Activated T-helper 17 cell treated with anti-CD3 and anti-CD28 coated beads, Interleukin-2, amount 50 U/mL, for 72 hours (primary cell): ENCODE data around the gene EI24. TPM values are rescaled to one million over a fixed set of nuclear protein-coding genes. Genes with fewer than 3 reads are reported as not detected.
"Not testable (repeated sequence)": the region's sequence is repeated elsewhere in the genome, so short reads cannot be mapped to it uniquely, and the experiment has no call there.

Source experiments
- ATAC-seq: fragments of 150-1000 bp; cut with Tn5 transposase; replicated peaks from 2 replicates; pipeline ENCODE4 v1.10.0; 2021; ENCODE audit warnings: mild to moderate bottlenecking, moderate library complexity
- H3K27ac Mint-ChIP-seq: one replicate; pipeline ENCODE4 v1.8.0; 2022; ENCODE audit warnings: mixed read lengths
- H3K27me3 Mint-ChIP-seq: one replicate; pipeline ENCODE4 v1.8.0; 2022; ENCODE audit warnings: mixed read lengths
- H3K36me3 Mint-ChIP-seq: one replicate; pipeline ENCODE4 v1.8.0; 2022; ENCODE audit warnings: low read depth, mild to moderate bottlenecking, mixed read lengths
- H3K4me1 Mint-ChIP-seq: one replicate; pipeline ENCODE4 v1.8.0; 2022; ENCODE audit warnings: mixed read lengths
- H3K4me3 Mint-ChIP-seq: one replicate; pipeline ENCODE4 v1.8.0; 2022; ENCODE audit warnings: mild to moderate bottlenecking, mixed read lengths
- H3K9me3 Mint-ChIP-seq: one replicate; pipeline ENCODE4 v1.8.0; 2022; ENCODE audit warnings: mixed read lengths
- total RNA-seq, 2 donors: library from RNA; stranded (reverse); gene quantifications; one replicate each; pipeline ENCODE4 v1.2.3, GENCODE V29; 2022

EI24 gene
- total RNA-seq: 10 to 100 TPM; 17.0 to 40.5 TPM

GRCh38 chr11:125568970-125569914 lies at the start of gene EI24:
Gene EI24 (plus strand): TSS chr11:125569477. CDS start chr11:125572528, 3,051 bp downstream.
- peak; percentile 85 for ATAC-seq
- Mint-ChIP-seq H3K27me3 (no peaks in the 10 kb centered on the region), H3K27ac (peak within 1 kb of the TSS; percentile 90), H3K4me3 (peak within 1 kb of the TSS; percentile 93), H3K9me3 (no peaks in the 10 kb centered on the region), H3K36me3 (peaks cover 33% of the 10 kb centered on the region), H3K4me1 (peaks cover 11% of the 10 kb centered on the region)

- Mint-ChIP-seq H3K27ac (no peak overlapping the region), H3K9me3 (no peaks in the 10 kb centered on the region), H3K4me1 (peaks cover 3% of the 10 kb centered on the region), H3K4me3 (no peak overlapping the region), H3K36me3 (no peaks in the 10 kb centered on the region), H3K27me3 (no peaks in the 10 kb centered on the region)
- ATAC-seq: peak; percentile 85
Observed at GRCh38 chr11:125519860-125520834, 49.1 kb upstream of the EI24 start.

GRCh38 chr11:125525303-125525702 lies 44.0 kb upstream of the EI24 start:
- H3K27ac Mint-ChIP-seq: no peak overlapping the region
- H3K27me3 Mint-ChIP-seq: peaks cover 3% of the 10 kb centered on the region
- peaks cover 4% of the 10 kb centered on the region for H3K9me3 Mint-ChIP-seq
- ATAC-seq: no peak
- no peaks in the 10 kb centered on the region for H3K4me1 Mint-ChIP-seq
- H3K36me3 Mint-ChIP-seq: no peaks in the 10 kb centered on the region
- H3K4me3 Mint-ChIP-seq: no peak overlapping the region

DNA sequence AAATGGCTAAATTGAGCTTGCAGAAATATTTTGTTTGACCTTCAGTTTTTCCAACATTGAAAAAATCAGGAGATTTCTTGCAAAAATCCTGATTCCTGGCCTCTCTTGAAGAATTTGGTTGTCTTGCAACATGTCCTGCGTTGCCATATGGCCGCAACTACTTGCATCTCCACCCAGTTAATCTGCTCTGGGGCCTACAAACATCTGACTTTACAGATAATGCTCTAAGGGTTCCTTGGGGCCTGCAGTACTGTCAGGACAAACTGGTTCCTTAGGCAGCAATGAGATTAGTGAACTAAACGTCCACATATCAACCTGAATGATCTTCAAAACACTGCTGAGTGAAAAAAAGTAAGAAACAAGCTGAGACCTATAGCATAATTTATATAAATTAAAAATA lies 36.6 kb upstream of the EI24 start:
- H3K36me3 Mint-ChIP-seq: no peaks in the 10 kb centered on the region
- no peak overlapping the region for H3K4me3 Mint-ChIP-seq
- no peak for ATAC-seq
- H3K9me3 Mint-ChIP-seq: no peaks in the 10 kb centered on the region
- H3K27me3 Mint-ChIP-seq: peaks cover 18% of the 10 kb centered on the region
- H3K27ac Mint-ChIP-seq: no peak overlapping the region
- H3K4me1 Mint-ChIP-seq: no peaks in the 10 kb centered on the region

- Mint-ChIP-seq H3K9me3 (no peaks in the 10 kb centered on the region), H3K4me3 (no peak overlapping the region), H3K27ac (no peak overlapping the region), H3K36me3 (no peaks in the 10 kb centered on the region), H3K27me3 (peaks cover 15% of the 10 kb centered on the region), H3K4me1 (no peaks in the 10 kb centered on the region)
- ATAC-seq: no peak
Observed at GRCh38 chr11:125535585-125535984, 33.7 kb upstream of the EI24 start.

DNA sequence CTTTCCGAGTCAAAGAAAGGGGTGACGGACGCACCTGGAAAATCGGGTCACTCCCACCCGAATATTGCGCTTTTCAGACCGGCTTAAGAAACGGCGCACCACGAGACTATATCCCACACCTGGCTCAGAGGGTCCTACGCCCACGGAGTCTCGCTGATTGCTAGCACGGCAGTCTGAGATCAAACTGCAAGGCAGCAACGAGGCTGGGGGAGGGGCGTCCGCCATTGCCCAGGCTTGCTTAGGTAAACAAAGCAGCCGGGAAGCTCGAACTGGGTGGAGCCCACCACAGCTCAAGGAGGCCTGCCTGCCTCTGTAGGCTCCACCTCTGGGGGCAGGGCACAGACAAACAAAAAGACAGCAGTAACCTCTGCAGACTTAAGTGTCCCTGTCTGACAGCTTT lies 32.4 kb upstream of the EI24 start:
- not testable (repeated sequence) for ATAC-seq, H3K4me1 Mint-ChIP-seq

DNA sequence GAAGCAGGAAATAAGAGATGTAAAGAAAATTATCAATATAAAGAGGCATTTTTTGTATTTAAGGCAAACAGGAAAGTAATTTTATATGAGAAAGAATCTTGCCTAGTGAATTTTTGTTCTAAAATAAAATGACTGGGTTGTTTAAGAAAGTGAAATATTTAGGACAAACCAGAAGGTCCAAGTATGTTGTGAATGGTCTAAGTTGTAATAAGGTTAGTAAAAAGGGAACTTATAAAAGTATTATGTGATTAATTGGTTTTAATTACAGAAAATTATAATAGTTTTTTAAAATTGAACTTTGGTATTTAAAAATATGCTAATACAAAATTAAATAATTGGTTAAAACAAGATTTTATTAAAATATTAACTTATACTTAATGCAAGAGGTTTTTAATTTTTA lies 26.6 kb upstream of the EI24 start:
- Mint-ChIP-seq H3K27me3 (no peaks in the 10 kb centered on the region), H3K4me1 (no peaks in the 10 kb centered on the region), H3K36me3 (no peaks in the 10 kb centered on the region), H3K27ac (no peak overlapping the region), H3K9me3 (peaks cover 6% of the 10 kb centered on the region), H3K4me3 (no peak overlapping the region)
- no peak for ATAC-seq

More for the DNA sequence above, 32.4 kb upstream of the EI24 start:
- peaks cover 15% of the 10 kb centered on the region for H3K27me3 Mint-ChIP-seq
- H3K36me3 Mint-ChIP-seq, H3K4me3 Mint-ChIP-seq, H3K9me3 Mint-ChIP-seq, H3K27ac Mint-ChIP-seq: not testable (repeated sequence)

DNA sequence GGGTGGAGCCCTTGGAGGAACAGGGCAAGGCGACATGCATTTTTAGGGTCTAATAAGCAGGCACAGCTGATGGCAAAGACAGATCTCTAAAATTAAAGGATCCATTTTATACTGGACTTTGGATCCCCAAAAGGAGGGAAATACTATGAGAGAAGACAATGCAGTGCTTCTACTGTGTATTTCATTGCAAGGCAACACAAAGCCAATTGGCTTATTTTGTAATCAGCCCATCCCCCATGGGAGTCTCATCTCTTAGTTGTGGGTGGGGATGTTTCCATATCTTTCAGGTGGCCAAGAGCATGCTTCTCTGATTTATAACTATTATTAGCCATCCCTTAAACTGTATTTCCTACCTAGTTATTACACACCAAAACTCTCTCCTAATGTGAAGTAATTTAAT lies 18.5 kb upstream of the EI24 start:
- Mint-ChIP-seq H3K4me1 (no peaks in the 10 kb centered on the region), H3K36me3 (no peaks in the 10 kb centered on the region), H3K4me3 (no peak overlapping the region), H3K9me3 (peaks cover 22% of the 10 kb centered on the region), H3K27me3 (peaks cover 3% of the 10 kb centered on the region), H3K27ac (no peak overlapping the region)
- ATAC-seq: no peak

DNA sequence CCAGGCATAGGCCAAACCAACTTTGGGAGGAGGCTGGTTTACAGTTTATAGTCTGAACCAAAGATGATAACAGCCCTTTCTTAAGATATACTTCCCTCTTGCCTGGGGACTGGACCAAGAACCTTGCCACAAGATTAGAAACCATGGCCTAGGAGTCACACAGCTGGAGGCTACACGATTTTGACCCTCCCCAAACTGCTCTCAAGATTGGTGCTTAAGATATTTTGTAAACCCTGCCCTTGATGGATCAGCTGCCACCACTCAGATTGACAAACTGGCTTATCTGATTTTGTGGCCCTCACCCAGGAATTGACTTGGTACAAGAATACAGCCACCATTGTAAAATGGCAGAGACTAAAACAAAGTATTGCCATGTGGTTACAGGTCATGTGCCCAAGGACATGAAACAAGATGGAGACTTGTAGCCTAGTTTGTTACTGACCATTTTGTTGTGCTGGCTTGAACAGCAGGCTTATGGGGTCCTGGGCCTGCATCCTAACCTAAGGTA lies 17.4 kb upstream of the EI24 start:
- Mint-ChIP-seq H3K4me1 (no peaks in the 10 kb centered on the region), H3K36me3 (no peaks in the 10 kb centered on the region), H3K4me3 (no peak overlapping the region), H3K27me3 (peaks cover 3% of the 10 kb centered on the region), H3K9me3 (peaks cover 23% of the 10 kb centered on the region), H3K27ac (no peak overlapping the region)
- no peak for ATAC-seq

DNA sequence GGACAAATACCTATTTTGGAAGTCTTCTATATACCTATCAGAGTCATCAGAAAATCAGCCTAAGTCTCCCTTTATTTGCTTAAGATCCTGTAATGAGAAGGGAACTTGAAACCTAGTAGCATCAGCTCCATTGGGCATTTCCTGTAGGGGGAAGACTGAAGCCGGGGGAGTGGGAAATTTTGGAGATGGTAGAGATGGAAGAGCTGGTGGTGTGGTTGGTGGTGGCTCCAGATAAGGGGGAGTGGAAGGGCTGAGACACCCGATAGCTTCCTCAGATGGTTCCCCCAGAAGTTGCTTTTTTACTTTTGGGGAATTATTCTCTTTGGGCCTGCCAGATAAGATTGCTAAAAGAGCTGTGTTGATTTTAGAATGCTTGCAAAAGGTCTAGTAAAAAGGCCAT lies 16.4 kb upstream of the EI24 start:
- ATAC-seq: no peak
- H3K4me3 Mint-ChIP-seq: no peak overlapping the region
- peaks cover 3% of the 10 kb centered on the region for H3K27me3 Mint-ChIP-seq

GRCh38 chr11:125553357-125553756 lies 15.9 kb upstream of the EI24 start:
- Mint-ChIP-seq H3K27me3 (no peaks in the 10 kb centered on the region), H3K36me3 (no peaks in the 10 kb centered on the region), H3K4me3 (no peak overlapping the region), H3K27ac (no peak overlapping the region), H3K4me1 (no peaks in the 10 kb centered on the region), H3K9me3 (peaks cover 23% of the 10 kb centered on the region)
- ATAC-seq: no peak

More for the DNA sequence above, 16.4 kb upstream of the EI24 start:
- no peaks in the 10 kb centered on the region for H3K36me3 Mint-ChIP-seq
- peaks cover 23% of the 10 kb centered on the region for H3K9me3 Mint-ChIP-seq
- H3K4me1 Mint-ChIP-seq: no peaks in the 10 kb centered on the region
- H3K27ac Mint-ChIP-seq: no peak overlapping the region

GRCh38 chr11:125554038-125554437 lies 15.2 kb upstream of the EI24 start:
- H3K4me1 Mint-ChIP-seq: no peaks in the 10 kb centered on the region
- H3K36me3 Mint-ChIP-seq: no peaks in the 10 kb centered on the region
- H3K27me3 Mint-ChIP-seq: no peaks in the 10 kb centered on the region
- H3K27ac Mint-ChIP-seq: no peak overlapping the region
- H3K4me3 Mint-ChIP-seq: no peak overlapping the region
- peaks cover 23% of the 10 kb centered on the region for H3K9me3 Mint-ChIP-seq
- no peak for ATAC-seq

GRCh38 chr11:125559888-125560287 lies 9.4 kb upstream of the EI24 start:
- no peak overlapping the region for H3K27ac Mint-ChIP-seq
- ATAC-seq: no peak
- H3K4me3 Mint-ChIP-seq: no peak overlapping the region
- H3K4me1 Mint-ChIP-seq: no peaks in the 10 kb centered on the region
- H3K27me3 Mint-ChIP-seq: no peaks in the 10 kb centered on the region
- peaks cover 4% of the 10 kb centered on the region for H3K9me3 Mint-ChIP-seq
- H3K36me3 Mint-ChIP-seq: no peaks in the 10 kb centered on the region

GRCh38 chr11:125561924-125562323 lies 7.4 kb upstream of the EI24 start:
- H3K4me3 Mint-ChIP-seq: no peak overlapping the region
- no peaks in the 10 kb centered on the region for H3K4me1 Mint-ChIP-seq
- H3K27ac Mint-ChIP-seq: no peak overlapping the region

More at GRCh38 chr11:125561924-125562323, 7.4 kb upstream of the EI24 start:
- Mint-ChIP-seq H3K27me3 (no peaks in the 10 kb centered on the region), H3K9me3 (no peaks in the 10 kb centered on the region), H3K36me3 (no peaks in the 10 kb centered on the region)
- no peak for ATAC-seq
